NCI-H128 (cell line): ENCODE data around the gene DYNC1I1.

Experiments
- DNase-seq: peaks from one replicate; lab custom pipeline; 2025; ENCODE audit not compliant: unreplicated experiment; lab: John Stamatoyannopoulos, UW

DYNC1I1 gene

GRCh38 chr7:96126382-96126781, 354.0 kb downstream of the DYNC1I1 start:
- no peak for DNase-seq

- DNase-seq = no peak
These were observed 355.4 kb downstream of the DYNC1I1 start for GRCh38 chr7:96127746-96128145.

GRCh38 chr7:96131525-96131924, 359.2 kb downstream of the DYNC1I1 start:
- DNase-seq = no peak

GRCh38 chr7:96135241-96135640, 362.9 kb downstream of the DYNC1I1 start:
- DNase-seq = no peak

GRCh38 chr7:96136600-96137239, 364.4 kb downstream of the DYNC1I1 start:
- no peak for DNase-seq

GRCh38 chr7:96143495-96144259, 371.3 kb downstream of the DYNC1I1 start:
- no peak for DNase-seq

GRCh38 chr7:96144260-96144526, 371.8 kb downstream of the DYNC1I1 start:
- DNase-seq = no peak
